ENCODE results near the gene TNFSF10. TPM values are rescaled to one million over a fixed set of nuclear protein-coding genes. Genes with fewer than 3 reads are reported as not detected.

Gene TNFSF10
- total RNA-seq, 4 donors from 2014 or later = 56.7 to 88.7 (median 66.3) TPM

- no peaks in the 10 kb centered on the region for H3K9me3 ChIP-seq
- no peaks in the 10 kb centered on the region for H3K36me3 ChIP-seq
- peak overlapping the region; percentile 83 for H3K27ac ChIP-seq
- peak overlapping the region; percentile 17 for H3K4me3 ChIP-seq
- 13% methylated on average over 8 of the region's 8 CpGs for WGBS
- peaks cover 61% of the 10 kb centered on the region for H3K4me1 ChIP-seq
- no peak for DNase-seq (ENCODE audit: low spot score in 2 of 2)
- TF ChIP-seq POLR2A (IDR thresholded peaks at IDR 0.05) (no peak), POLR2AphosphoS5 (IDR thresholded peaks at IDR 0.05) (peak; percentile 34 to 91 (median 49))
- no peaks in the 10 kb centered on the region for H3K27me3 ChIP-seq
These were observed 39.9 kb upstream of the TNFSF10 start for GRCh38 chr3:172562871-172563865.

- TF ChIP-seq, protein P1, sequence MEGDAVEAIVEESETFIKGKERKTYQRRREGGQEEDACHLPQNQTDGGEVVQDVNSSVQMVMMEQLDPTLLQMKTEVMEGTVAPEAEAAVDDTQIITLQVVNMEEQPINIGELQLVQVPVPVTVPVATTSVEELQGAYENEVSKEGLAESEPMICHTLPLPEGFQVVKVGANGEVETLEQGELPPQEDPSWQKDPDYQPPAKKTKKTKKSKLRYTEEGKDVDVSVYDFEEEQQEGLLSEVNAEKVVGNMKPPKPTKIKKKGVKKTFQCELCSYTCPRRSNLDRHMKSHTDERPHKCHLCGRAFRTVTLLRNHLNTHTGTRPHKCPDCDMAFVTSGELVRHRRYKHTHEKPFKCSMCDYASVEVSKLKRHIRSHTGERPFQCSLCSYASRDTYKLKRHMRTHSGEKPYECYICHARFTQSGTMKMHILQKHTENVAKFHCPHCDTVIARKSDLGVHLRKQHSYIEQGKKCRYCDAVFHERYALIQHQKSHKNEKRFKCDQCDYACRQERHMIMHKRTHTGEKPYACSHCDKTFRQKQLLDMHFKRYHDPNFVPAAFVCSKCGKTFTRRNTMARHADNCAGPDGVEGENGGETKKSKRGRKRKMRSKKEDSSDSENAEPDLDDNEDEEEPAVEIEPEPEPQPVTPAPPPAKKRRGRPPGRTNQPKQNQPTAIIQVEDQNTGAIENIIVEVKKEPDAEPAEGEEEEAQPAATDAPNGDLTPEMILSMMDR (IDR thresholded peaks at IDR 0.05) = no peak
- no peak for TF ChIP-seq EP300 (IDR thresholded peaks at IDR 0.05)
- Histone ChIP-seq H3K4me3 (no peak overlapping the region), H3K36me3 (no peaks in the 10 kb centered on the region), H3K4me1 (peaks cover 71% of the 10 kb centered on the region), H3K27me3 (no peaks in the 10 kb centered on the region), H3K9me3 (no peaks in the 10 kb centered on the region), H3K27ac (peak overlapping the region; percentile 83)
- 70% methylated on average over 12 of the region's 12 CpGs for WGBS
- no peak for DNase-seq (ENCODE audit: low spot score in 2 of 2)
These were observed 38.8 kb upstream of the TNFSF10 start for GRCh38 chr3:172561897-172562640.

DNA sequence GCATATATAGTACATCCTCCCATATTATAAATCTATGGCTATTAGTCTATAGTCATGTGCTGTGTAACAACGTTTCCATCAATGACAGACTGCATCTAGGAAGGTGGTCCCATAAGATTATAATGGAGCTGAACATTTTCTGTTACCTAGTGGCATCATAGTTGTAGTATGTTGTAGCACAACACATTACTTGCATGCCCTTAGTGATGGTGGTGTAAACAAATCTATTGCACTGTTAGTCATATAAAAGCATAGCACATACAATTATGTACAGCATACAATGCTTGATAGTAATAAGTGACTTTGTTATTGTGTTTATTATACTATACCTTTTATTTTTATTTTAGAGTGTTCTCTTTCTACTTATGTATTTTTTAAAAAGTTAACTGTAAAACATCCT lies 37.4 kb upstream of the TNFSF10 start:
- Histone ChIP-seq H3K9me3 (no peaks in the 10 kb centered on the region), H3K4me3 (no peak overlapping the region), H3K27me3 (no peaks in the 10 kb centered on the region), H3K36me3 (no peaks in the 10 kb centered on the region), H3K4me1 (peaks cover 80% of the 10 kb centered on the region), H3K27ac (peak overlapping the region; percentile 73)
- TF ChIP-seq, protein P1 (IDR thresholded peaks at IDR 0.05) = no peak
- TF ChIP-seq POLR2AphosphoS5 (IDR thresholded peaks at IDR 0.05) (no peak), EP300 (IDR thresholded peaks at IDR 0.05) (no peak), POLR2A (IDR thresholded peaks at IDR 0.05) (no peak)
- 36% methylated on average over 1 of the region's 1 CpG for WGBS
- DNase-seq (ENCODE audit: low spot score in 2 of 2) = no peak

DNA sequence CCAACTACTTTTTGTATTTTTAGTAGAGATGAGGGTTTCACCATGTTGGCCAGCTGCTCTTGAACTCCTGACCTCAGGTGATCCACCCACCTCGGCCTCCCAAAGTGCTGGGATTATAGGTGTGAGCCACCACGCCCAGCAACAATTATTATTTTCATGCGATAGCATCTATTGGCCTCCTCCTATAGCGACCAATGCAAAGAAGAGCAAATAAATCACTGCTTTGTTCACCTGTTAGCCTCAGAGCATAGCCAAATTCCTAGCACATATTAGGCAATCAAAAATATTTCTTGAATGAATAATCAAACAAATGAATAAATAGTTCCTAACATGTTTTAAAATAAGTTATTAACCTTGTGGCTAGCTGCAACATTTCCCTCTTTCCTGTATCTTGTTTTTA lies 36.8 kb upstream of the TNFSF10 start:
- Histone ChIP-seq H3K4me1 (peaks cover 80% of the 10 kb centered on the region), H3K4me3 (no peak overlapping the region), H3K9me3 (no peaks in the 10 kb centered on the region), H3K27me3 (no peaks in the 10 kb centered on the region), H3K27ac (peak overlapping the region; percentile 73), H3K36me3 (no peaks in the 10 kb centered on the region)
- peak in 2 of 3 donors; percentile 52 to 64 for TF ChIP-seq POLR2AphosphoS5 (IDR thresholded peaks at IDR 0.05)
- TF ChIP-seq POLR2A (IDR thresholded peaks at IDR 0.05) = no peak
- no peak for DNase-seq (ENCODE audit: low spot score in 2 of 2)
- WGBS = 49% methylated on average over 4 of the region's 4 CpGs

DNA sequence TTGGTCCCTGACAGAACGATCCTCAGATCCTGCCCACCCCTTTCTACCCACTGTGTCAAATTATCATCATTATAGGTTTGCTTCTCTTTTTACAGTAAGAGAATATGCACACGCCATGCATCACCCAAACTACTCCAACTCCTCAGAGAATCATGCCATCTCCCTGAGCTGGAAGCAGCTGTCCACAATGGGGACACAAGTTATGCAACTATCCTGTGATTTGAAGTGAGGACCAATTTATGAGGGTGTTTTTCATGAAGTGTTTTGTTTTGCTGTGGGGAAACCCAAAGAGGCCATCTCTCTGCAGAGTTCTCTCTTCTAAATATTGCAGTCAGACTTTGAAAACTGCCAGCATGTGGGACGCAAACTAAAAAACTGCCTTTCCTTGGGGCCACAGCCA lies 35.8 kb upstream of the TNFSF10 start:
- TF ChIP-seq POLR2AphosphoS5 (IDR thresholded peaks at IDR 0.05) = peak in 1 of 3 donors; percentile 48
- TF ChIP-seq EP300 (IDR thresholded peaks at IDR 0.05) = no peak
- 73% methylated on average over 3 of the region's 3 CpGs for WGBS
- no peak overlapping the region for H3K4me3 ChIP-seq
- H3K27ac ChIP-seq = peak overlapping the region; percentile 73
- no peak for DNase-seq (ENCODE audit: low spot score in 2 of 2)
- H3K36me3 ChIP-seq = no peaks in the 10 kb centered on the region
- no peaks in the 10 kb centered on the region for H3K9me3 ChIP-seq
- H3K4me1 ChIP-seq = peaks cover 73% of the 10 kb centered on the region
- no peaks in the 10 kb centered on the region for H3K27me3 ChIP-seq

DNA sequence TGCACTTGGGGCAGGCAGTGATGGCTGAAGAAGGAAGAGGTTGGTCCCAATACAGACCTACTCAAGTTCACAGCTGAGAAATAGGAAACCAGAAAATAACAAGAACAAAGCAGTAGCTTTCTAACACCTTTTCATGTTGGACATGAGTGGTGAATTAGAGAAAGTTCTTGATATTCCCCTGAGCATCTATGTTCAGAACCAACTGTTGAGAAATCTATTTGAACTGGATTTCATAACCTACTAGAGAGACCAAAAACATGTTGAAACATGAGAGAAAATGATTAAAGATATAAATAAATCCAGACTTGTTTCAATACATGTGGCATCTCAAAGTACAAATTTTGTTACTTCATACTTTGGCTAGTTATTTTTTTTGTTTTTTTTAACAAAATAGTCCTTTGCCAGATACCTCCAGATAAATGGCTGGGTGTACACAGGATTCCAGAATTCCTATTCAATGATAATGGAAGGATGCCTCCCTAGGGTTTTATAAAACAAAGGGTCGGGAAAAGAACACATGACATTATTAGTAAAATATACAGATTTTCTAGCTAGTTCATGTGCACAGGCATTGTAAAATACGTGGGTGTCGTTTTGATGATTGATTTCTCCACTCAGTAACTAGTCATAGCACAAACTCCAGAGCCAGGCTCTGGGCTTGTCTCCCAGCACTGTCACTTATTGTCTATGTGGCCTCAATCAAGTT lies 34.4 kb upstream of the TNFSF10 start:
- WGBS = 31% methylated on average over 3 of the region's 3 CpGs

More for the DNA sequence above, 34.4 kb upstream of the TNFSF10 start:
- peaks cover 59% of the 10 kb centered on the region for H3K4me1 ChIP-seq
- TF ChIP-seq, protein P1 (IDR thresholded peaks at IDR 0.05) = no peak
- TF ChIP-seq POLR2A (IDR thresholded peaks at IDR 0.05) (no peak), POLR2AphosphoS5 (IDR thresholded peaks at IDR 0.05) (no peak), EP300 (IDR thresholded peaks at IDR 0.05) (no peak)
- H3K9me3 ChIP-seq = no peaks in the 10 kb centered on the region
- no peak overlapping the region for H3K4me3 ChIP-seq
- DNase-seq (ENCODE audit: low spot score in 2 of 2) = no peak
- H3K27ac ChIP-seq = peak overlapping the region; percentile 15
- no peaks in the 10 kb centered on the region for H3K36me3 ChIP-seq
- H3K27me3 ChIP-seq = no peaks in the 10 kb centered on the region
